ENCODE measurements around the gene CENPL.

Gene CENPL

GRCh38 chr1:173758110-173758509 is 66.6 kb downstream of the CENPL start:
- DNase-seq (ENCODE audit: low spot score): no peak

- no peak for DNase-seq (ENCODE audit: low spot score)
Observed at GRCh38 chr1:173757666-173758065, 67.0 kb downstream of the CENPL start.

- DNase-seq (ENCODE audit: low spot score): no peak
Observed at GRCh38 chr1:173753830-173754229, 70.9 kb downstream of the CENPL start.
